Smooth muscle cell (in vitro differentiated cells): ENCODE data around the gene DSCAML1. TPM values are rescaled to one million over a fixed set of nuclear protein-coding genes. Genes with fewer than 3 reads are reported as not detected.

ENCODE experiments used
- DNase-seq: peaks from one replicate; lab custom pipeline; 2025; ENCODE audit not compliant: unreplicated experiment; lab: John Stamatoyannopoulos, UW
- H2AFZ ChIP-seq: fragments of 200-600 bp; sonication (generic); 2 replicates; pipeline ENCODE4 v1.6.0; 2016; ENCODE audit warnings: antibody characterized with exemption, low read depth, mild to moderate bottlenecking
- H3F3A ChIP-seq: fragments of 200-600 bp; sonication (generic); 2 replicates; pipeline ENCODE4 v1.6.0; 2017; ENCODE audit warnings: antibody characterized with exemption, low read depth
- H3K27ac ChIP-seq: fragments of 200-600 bp; sonication (generic); 2 replicates; pipeline ENCODE4 v1.5.1; 2016; ENCODE audit warnings: low read depth, mild to moderate bottlenecking
- H3K27me3 ChIP-seq: fragments of 200-600 bp; sonication (generic); 2 replicates; pipeline ENCODE4 v1.6.1; 2016; ENCODE audit warnings: low read depth, mild to moderate bottlenecking
- H3K36me3 ChIP-seq: fragments of 200-600 bp; sonication (generic); 2 replicates; pipeline ENCODE4 v1.5.1; 2016; ENCODE audit warnings: low read depth
- H3K4me1 ChIP-seq: fragments of 200-600 bp; sonication (generic); 2 replicates; pipeline ENCODE4 v1.5.1; 2016; ENCODE audit warnings: low read depth
- H3K4me2 ChIP-seq: fragments of 200-600 bp; sonication (generic); 2 replicates; pipeline ENCODE4 v1.6.0; 2016; ENCODE audit warnings: mild to moderate bottlenecking
- H3K4me3 ChIP-seq: fragments of 200-600 bp; sonication (generic); 2 replicates; pipeline ENCODE4 v1.5.1; 2016; ENCODE audit warnings: mild to moderate bottlenecking
- H3K79me2 ChIP-seq: fragments of 200-600 bp; sonication (generic); 2 replicates; pipeline ENCODE4 v1.6.0; 2016; ENCODE audit warnings: low read depth, mild to moderate bottlenecking
- H3K9ac ChIP-seq: fragments of 200-600 bp; sonication (generic); 2 replicates; pipeline ENCODE4 v1.6.0; 2016; ENCODE audit warnings: low read depth
- H3K9me3 ChIP-seq: fragments of 200-600 bp; sonication (generic); replicated peaks from 2 replicates; pipeline ENCODE4 v1.5.1; 2016; ENCODE audit warnings: low read depth
- H4K20me1 ChIP-seq: fragments of 200-600 bp; sonication (generic); 2 replicates; pipeline ENCODE4 v1.6.0; 2016; ENCODE audit warnings: low read depth
- WGBS: methylation state at CpG from one replicate; pipeline ENCODE4 v1.1.7; 2016; ENCODE audit warnings: low lambda C conversion rate; 5-methylcytosine and 5-hydroxymethylcytosine counted together
- polyA plus RNA-seq: library from polyadenylated mRNA; unstranded; fragments of >200 nt; fragmentation: Nextera tagmentation; extraction: Ambion mirVana; gene quantifications from 2 replicates; pipeline ENCODE4 v1.2.1, GENCODE V29; 2016
- total RNA-seq: library from RNA; depleted of rRNA; stranded (reverse); fragments of >200 nt; gene quantifications from 2 replicates; pipeline ENCODE4 v1.2.3, GENCODE V29; 2014
- TF ChIP-seq, protein P1 (sequence below): fragments of 200-600 bp; sonication (generic); IDR thresholded peaks from 2 replicates; pipeline ENCODE4 v1.5.1; 2017; ENCODE audit warnings: borderline replicate concordance, mild to moderate bottlenecking, antibody characterized with exemption; ENCODE audit not compliant: insufficient read depth, poor library complexity, severe bottlenecking

Gene DSCAML1
- total and polyA plus RNA-seq, 2 experiments from 2014 or later = 0.22 TPM; not detected in 1

DNA sequence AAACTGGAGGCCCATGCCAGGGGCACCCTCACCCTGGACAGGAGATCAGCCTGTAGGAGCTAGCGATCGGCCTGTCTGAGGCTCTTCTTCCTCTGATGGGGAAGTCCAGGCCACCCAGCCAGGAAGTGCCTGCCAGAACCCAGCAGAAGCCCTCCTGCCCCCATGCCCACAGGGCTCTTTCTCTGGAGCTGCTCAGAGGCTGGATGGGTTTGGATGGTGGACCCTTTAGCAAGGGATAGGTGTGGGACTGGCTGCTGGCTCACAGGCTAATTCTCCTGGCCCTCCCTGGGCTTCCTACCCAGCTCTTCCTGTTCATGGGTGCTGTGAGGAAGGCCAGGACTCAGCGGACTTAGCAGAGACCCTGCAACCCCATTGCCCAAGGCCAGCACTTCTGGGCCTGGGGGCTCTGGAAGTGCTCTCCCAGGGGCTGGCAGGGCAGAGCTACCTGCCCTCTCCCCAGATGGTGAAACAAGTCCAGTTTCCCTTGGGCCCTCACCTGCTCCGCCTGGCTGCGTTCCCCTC lies 19.9 kb upstream of the DSCAML1 start:
- Histone ChIP-seq H3K4me2 (peak overlapping the region; percentile 82), H3F3A (peaks cover 9% of the 10 kb centered on the region), H3K79me2 (no peaks in the 10 kb centered on the region), H3K9ac (no peak overlapping the region), H2AFZ (no peak overlapping the region), H3K36me3 (no peaks in the 10 kb centered on the region), H3K4me1 (peaks cover 28% of the 10 kb centered on the region), H3K4me3 (no peak overlapping the region), H4K20me1 (no peaks in the 10 kb centered on the region), H3K27me3 (no peaks in the 10 kb centered on the region), H3K9me3 (no peaks in the 10 kb centered on the region), H3K27ac (peak overlapping the region; percentile 61)
- TF ChIP-seq, protein P1, sequence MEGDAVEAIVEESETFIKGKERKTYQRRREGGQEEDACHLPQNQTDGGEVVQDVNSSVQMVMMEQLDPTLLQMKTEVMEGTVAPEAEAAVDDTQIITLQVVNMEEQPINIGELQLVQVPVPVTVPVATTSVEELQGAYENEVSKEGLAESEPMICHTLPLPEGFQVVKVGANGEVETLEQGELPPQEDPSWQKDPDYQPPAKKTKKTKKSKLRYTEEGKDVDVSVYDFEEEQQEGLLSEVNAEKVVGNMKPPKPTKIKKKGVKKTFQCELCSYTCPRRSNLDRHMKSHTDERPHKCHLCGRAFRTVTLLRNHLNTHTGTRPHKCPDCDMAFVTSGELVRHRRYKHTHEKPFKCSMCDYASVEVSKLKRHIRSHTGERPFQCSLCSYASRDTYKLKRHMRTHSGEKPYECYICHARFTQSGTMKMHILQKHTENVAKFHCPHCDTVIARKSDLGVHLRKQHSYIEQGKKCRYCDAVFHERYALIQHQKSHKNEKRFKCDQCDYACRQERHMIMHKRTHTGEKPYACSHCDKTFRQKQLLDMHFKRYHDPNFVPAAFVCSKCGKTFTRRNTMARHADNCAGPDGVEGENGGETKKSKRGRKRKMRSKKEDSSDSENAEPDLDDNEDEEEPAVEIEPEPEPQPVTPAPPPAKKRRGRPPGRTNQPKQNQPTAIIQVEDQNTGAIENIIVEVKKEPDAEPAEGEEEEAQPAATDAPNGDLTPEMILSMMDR = no peak
- WGBS = 66% methylated on average over 5 of the region's 5 CpGs
- DNase-seq = no peak

DNA sequence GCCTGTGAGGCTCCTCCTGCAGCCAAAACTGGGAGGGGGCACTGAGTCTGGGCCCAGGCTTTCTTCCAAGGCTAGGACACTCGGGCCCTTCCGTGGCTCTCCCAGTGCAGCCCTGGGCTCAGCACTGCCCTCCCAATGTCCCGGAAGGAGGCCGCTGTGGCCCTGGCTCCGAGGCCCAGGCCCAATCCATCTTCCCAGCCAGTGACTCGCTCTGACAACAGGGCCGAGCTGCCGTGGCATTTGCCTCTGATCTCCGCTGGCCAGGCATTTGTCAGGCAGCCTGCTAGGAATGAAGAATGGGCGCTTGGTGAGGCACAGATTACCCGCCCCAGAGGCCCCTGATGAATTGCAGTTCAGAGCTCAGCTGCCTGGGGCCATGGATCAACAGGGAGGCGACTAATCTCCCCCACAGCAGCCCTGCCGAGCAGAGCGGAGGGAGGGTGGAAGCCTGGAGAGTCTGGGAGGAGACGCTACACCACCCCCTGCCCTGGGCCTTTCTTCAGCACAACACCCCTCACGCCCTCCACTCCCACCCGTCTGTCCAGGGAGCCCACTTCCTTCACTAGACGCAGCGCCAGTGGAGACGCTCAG lies 19.2 kb upstream of the DSCAML1 start:
- Histone ChIP-seq H3K4me1 (peaks cover 28% of the 10 kb centered on the region), H3K36me3 (no peaks in the 10 kb centered on the region), H3F3A (peaks cover 9% of the 10 kb centered on the region), H3K4me3 (no peak overlapping the region), H3K4me2 (peak overlapping the region; percentile 82), H3K9ac (no peak overlapping the region), H3K27me3 (no peaks in the 10 kb centered on the region), H3K27ac (peak overlapping the region; percentile 61), H2AFZ (peak overlapping the region; percentile 70), H3K79me2 (no peaks in the 10 kb centered on the region), H4K20me1 (no peaks in the 10 kb centered on the region), H3K9me3 (no peaks in the 10 kb centered on the region)
- peak; percentile 20 for DNase-seq
- 14% methylated on average over 20 of the region's 20 CpGs for WGBS
- TF ChIP-seq, protein P1 = no peak

DNA sequence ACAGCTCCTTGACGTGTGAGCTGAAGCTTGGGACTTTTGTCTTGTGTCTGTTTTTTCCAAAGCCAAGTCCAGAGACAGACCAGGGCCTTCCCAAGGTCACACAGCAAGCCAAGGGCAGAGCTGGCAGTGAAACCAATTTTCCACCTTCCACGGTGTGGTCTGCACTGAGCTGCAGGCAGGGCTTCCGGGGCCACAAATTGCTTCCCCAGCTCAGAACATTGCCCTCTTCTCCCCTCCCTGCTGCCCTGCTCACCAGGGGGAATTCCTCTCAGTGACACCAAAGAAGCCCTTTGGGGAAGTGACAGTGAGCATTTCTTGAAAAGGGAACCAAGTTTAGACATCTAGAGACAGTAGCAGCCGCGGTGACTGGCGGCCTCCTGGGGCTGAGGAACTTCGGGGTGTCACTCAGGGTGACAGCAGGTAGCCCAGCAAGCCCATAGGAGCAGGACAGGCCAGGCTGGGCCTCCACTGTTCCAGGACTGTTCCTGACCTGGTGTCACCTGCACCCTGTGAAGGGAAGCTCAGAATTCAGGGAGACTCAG lies 18.3 kb upstream of the DSCAML1 start:
- peaks cover 9% of the 10 kb centered on the region for H3F3A ChIP-seq
- no peaks in the 10 kb centered on the region for H3K36me3 ChIP-seq
- H3K27me3 ChIP-seq = no peaks in the 10 kb centered on the region
- no peaks in the 10 kb centered on the region for H4K20me1 ChIP-seq
- no peak overlapping the region for H3K27ac ChIP-seq
- H2AFZ ChIP-seq = no peak overlapping the region
- H3K4me1 ChIP-seq = peaks cover 28% of the 10 kb centered on the region
- 86% methylated on average over 7 of the region's 7 CpGs for WGBS
- H3K4me3 ChIP-seq = no peak overlapping the region
- no peak for DNase-seq
- H3K4me2 ChIP-seq = no peak overlapping the region
- H3K9ac ChIP-seq = no peak overlapping the region
- H3K9me3 ChIP-seq = no peaks in the 10 kb centered on the region
- H3K79me2 ChIP-seq = no peaks in the 10 kb centered on the region
- TF ChIP-seq, protein P1 = no peak
